SH-SY5Y (cell line): ENCODE data around the gene SMOC1.

ENCODE experiments used
- GATA2 ChIP-seq: IDR thresholded peaks from 2 replicates; pipeline ENCODE4 v1.6.1; 2011; ENCODE audit warnings: mild to moderate bottlenecking, low read depth, low read length
- GATA3 ChIP-seq: IDR thresholded peaks from 2 replicates; pipeline ENCODE4 v1.6.1; 2011; ENCODE audit warnings: low read depth, mild to moderate bottlenecking, low read length, moderate library complexity

DNA sequence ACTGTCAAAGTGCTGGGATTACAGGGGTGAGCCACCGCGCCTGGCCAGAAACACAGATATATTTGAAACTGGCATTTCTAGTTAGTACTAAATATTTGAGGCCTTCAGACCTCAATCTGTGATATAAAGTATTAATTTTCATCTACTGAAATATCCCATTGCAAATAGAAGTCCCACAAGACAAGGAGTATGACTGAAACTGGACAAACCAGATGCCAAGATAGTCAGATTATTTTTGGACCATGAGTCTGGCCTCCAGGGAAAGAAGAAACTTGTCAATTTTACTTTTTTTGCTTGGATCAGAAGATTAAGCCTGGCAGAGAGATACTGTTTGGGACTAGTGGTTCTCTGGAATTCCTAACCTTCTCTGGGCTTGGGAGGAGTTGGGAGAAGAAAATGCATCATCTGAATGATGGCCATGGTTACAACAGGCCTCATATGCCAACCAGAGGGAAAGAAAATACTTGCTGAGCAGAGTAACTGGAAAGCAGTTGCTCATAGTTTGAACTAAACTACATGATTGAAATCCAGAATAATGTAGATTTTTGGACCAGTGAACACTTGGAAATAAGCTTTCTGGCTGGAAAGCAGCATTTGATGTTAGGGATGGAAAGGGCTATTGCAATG lies 2.9 kb upstream of the SMOC1 start:
- TF ChIP-seq GATA2 (no peak), GATA3 (no peak)
